Activated CD4-positive, alpha-beta T cell treated with anti-CD3 and anti-CD28 coated beads for 36 hours (primary cell): Measurements from ENCODE around the gene GLCE. TPM values are rescaled to one million over a fixed set of nuclear protein-coding genes. Genes with fewer than 3 reads are reported as not detected.
A peak's percentile ranks its signal among the peaks of the same experiment; 100 is the strongest.
"Not testable (repeated sequence)": the region's sequence is repeated elsewhere in the genome, so short reads cannot be mapped to it uniquely, and the experiment has no call there.

Experiments used
- ATAC-seq: fragments of 200-7000 bp; cut with Tn5 transposase; one replicate; pipeline ENCODE4 v1.10.0; 2021; ENCODE audit warnings: mild to moderate bottlenecking, moderate library complexity
- CTCF ChIA-PET: fragments of 350-600 bp; sonication (Branson Sonifier 250); formaldehyde crosslinking; loops from one replicate; lab custom pipeline; 2021; ENCODE audit warnings: antibody characterized with exemption; lab: Charles Lee
- POLR2A ChIA-PET: fragments of 350-600 bp; sonication (Branson Sonifier 250); formaldehyde crosslinking; loops from one replicate; lab custom pipeline; 2021; ENCODE audit warnings: antibody characterized with exemption, inconsistent platforms; lab: Charles Lee
- DNase-seq: peaks from one replicate; pipeline ENCODE4 v3.0.0-alpha.2; 2020
- H3K27ac Mint-ChIP-seq: one replicate; pipeline ENCODE4 v1.8.0; 2021; ENCODE audit warnings: mixed read lengths
- H3K27me3 Mint-ChIP-seq: one replicate; pipeline ENCODE4 v1.8.0; 2021; ENCODE audit warnings: mixed read lengths
- H3K36me3 Mint-ChIP-seq: one replicate; pipeline ENCODE4 v1.8.0; 2021; ENCODE audit warnings: low read depth, mixed read lengths
- H3K4me1 Mint-ChIP-seq: one replicate; pipeline ENCODE4 v1.8.0; 2021; ENCODE audit warnings: mixed read lengths
- H3K4me3 Mint-ChIP-seq: one replicate; pipeline ENCODE4 v1.8.0; 2021; ENCODE audit warnings: mild to moderate bottlenecking, moderate library complexity, mixed read lengths
- H3K9me3 Mint-ChIP-seq: one replicate; pipeline ENCODE4 v1.8.0; 2021; ENCODE audit warnings: low read depth, mixed read lengths
- intact Hi-C, 2 experiments: fragments of 100-400 bp; cut with DNase I in 1 of 2; cut with micrococcal nuclease in 1 of 2; formaldehyde crosslinking; loops; one replicate each; pipeline versions ENCODE4 v1.14.2 to v1.15.1; 2022 to 2024; cut with DNase I, micrococcal nuclease
- total RNA-seq, 2 experiments: library from RNA; stranded (reverse); gene quantifications; one replicate each; pipeline ENCODE4 v1.2.3, GENCODE V29; 2021

GLCE gene
- total RNA-seq, 2 experiments from 2014 or later, result 3.6 to 4.2 TPM

GRCh38 chr15:69150841-69151240 is 9.6 kb upstream of the GLCE start:
- intact Hi-C loops, result no loop called here
- ChIA-PET POLR2A (no interaction called here), CTCF (no interaction called here)
- no peaks in the 10 kb centered on the region for H3K9me3 Mint-ChIP-seq
- no peaks in the 10 kb centered on the region for H3K36me3 Mint-ChIP-seq
- no peak for ATAC-seq
- DNase-seq, result no peak
- H3K27me3 Mint-ChIP-seq, result peaks cover 42% of the 10 kb centered on the region
- no peak overlapping the region for H3K4me3 Mint-ChIP-seq
- H3K27ac Mint-ChIP-seq, result no peak overlapping the region
- no peaks in the 10 kb centered on the region for H3K4me1 Mint-ChIP-seq

GRCh38 chr15:69153046-69153445 is 7.4 kb upstream of the GLCE start:
- H3K27me3 Mint-ChIP-seq, result peaks cover 30% of the 10 kb centered on the region
- DNase-seq, result no peak
- H3K36me3 Mint-ChIP-seq, result no peaks in the 10 kb centered on the region
- H3K4me3 Mint-ChIP-seq, result no peak overlapping the region
- POLR2A ChIA-PET, result no interaction called here
- H3K27ac Mint-ChIP-seq, result no peak overlapping the region
- CTCF ChIA-PET, result no interaction called here
- no peaks in the 10 kb centered on the region for H3K9me3 Mint-ChIP-seq
- ATAC-seq, result no peak
- intact Hi-C loops, result no loop called here
- no peaks in the 10 kb centered on the region for H3K4me1 Mint-ChIP-seq

GRCh38 chr15:69153587-69153986 is 6.8 kb upstream of the GLCE start:
- intact Hi-C loops, H3K36me3 Mint-ChIP-seq, POLR2A ChIA-PET, DNase-seq, ATAC-seq, H3K4me3 Mint-ChIP-seq, H3K4me1 Mint-ChIP-seq, H3K9me3 Mint-ChIP-seq, H3K27ac Mint-ChIP-seq, CTCF ChIA-PET: not testable (repeated sequence)
- peaks cover 25% of the 10 kb centered on the region for H3K27me3 Mint-ChIP-seq

- H3K27me3 Mint-ChIP-seq, result peaks cover 23% of the 10 kb centered on the region
- H3K27ac Mint-ChIP-seq, result no peak overlapping the region
- ATAC-seq (no peak), DNase-seq (no peak)
- no peak overlapping the region for H3K4me3 Mint-ChIP-seq
- ChIA-PET CTCF (no interaction called here), POLR2A (no interaction called here)
- H3K9me3 Mint-ChIP-seq, result no peaks in the 10 kb centered on the region
- H3K4me1 Mint-ChIP-seq, result peaks cover under 1% of the 10 kb centered on the region
- intact Hi-C loops, result no loop called here
- no peaks in the 10 kb centered on the region for H3K36me3 Mint-ChIP-seq
Observed at GRCh38 chr15:69154078-69154477, 6.4 kb upstream of the GLCE start.

- no peaks in the 10 kb centered on the region for H3K36me3 Mint-ChIP-seq
- H3K4me3 Mint-ChIP-seq, result no peak overlapping the region
- ATAC-seq (no peak), DNase-seq (no peak)
- no peak overlapping the region for H3K27ac Mint-ChIP-seq
- H3K4me1 Mint-ChIP-seq, result peaks cover 2% of the 10 kb centered on the region
- ChIA-PET POLR2A (no interaction called here), CTCF (no interaction called here)
- peaks cover 20% of the 10 kb centered on the region for H3K27me3 Mint-ChIP-seq
- intact Hi-C loops, result no loop called here
- no peaks in the 10 kb centered on the region for H3K9me3 Mint-ChIP-seq
Observed at GRCh38 chr15:69154684-69155083, 5.8 kb upstream of the GLCE start.

GRCh38 chr15:69156736-69157381 is 3.6 kb upstream of the GLCE start:
- no peak for ATAC-seq
- intact Hi-C loops, result no loop called here
- CTCF ChIA-PET, result interaction anchor here (1.3 kb wide), 2 partner anchors 11 to 51 kb away, joined by 3 to 4 read pairs; no protein-coding TSS in a partner anchor
- peaks cover 9% of the 10 kb centered on the region for H3K27me3 Mint-ChIP-seq
- DNase-seq, result no peak
- POLR2A ChIA-PET, result no interaction called here
- no peak overlapping the region for H3K27ac Mint-ChIP-seq
- no peaks in the 10 kb centered on the region for H3K36me3 Mint-ChIP-seq
- no peak overlapping the region for H3K4me3 Mint-ChIP-seq
- H3K4me1 Mint-ChIP-seq, result peaks cover 9% of the 10 kb centered on the region
- H3K9me3 Mint-ChIP-seq, result no peaks in the 10 kb centered on the region

- Mint-ChIP-seq H3K9me3 (no peaks in the 10 kb centered on the region), H3K27ac (no peak overlapping the region), H3K27me3 (peaks cover 7% of the 10 kb centered on the region), H3K4me3 (no peak overlapping the region), H3K36me3 (no peaks in the 10 kb centered on the region), H3K4me1 (peaks cover 12% of the 10 kb centered on the region)
- DNase-seq, result no peak
- intact Hi-C loops, result no loop called here
- CTCF ChIA-PET, result interaction anchor here (0.7 kb wide), 1 partner anchor 304 kb away, joined by 4 read pairs; no protein-coding TSS in a partner anchor
- ATAC-seq, result no peak
- POLR2A ChIA-PET, result no interaction called here
Observed at GRCh38 chr15:69158201-69158842, 2.1 kb upstream of the GLCE start.

GRCh38 chr15:69158843-69159240 is 1.6 kb upstream of the GLCE start:
- H3K4me1 Mint-ChIP-seq, result peaks cover 12% of the 10 kb centered on the region
- no peak for ATAC-seq
- DNase-seq, result no peak
- H3K27ac Mint-ChIP-seq, result no peak overlapping the region
- no peaks in the 10 kb centered on the region for H3K9me3 Mint-ChIP-seq
- no peaks in the 10 kb centered on the region for H3K36me3 Mint-ChIP-seq
- H3K4me3 Mint-ChIP-seq, result peak overlapping the region; percentile 13
- H3K27me3 Mint-ChIP-seq, result peaks cover 5% of the 10 kb centered on the region
- CTCF ChIA-PET, result interaction anchor here (0.7 kb wide), 1 partner anchor 303 kb away, joined by 4 read pairs; no protein-coding TSS in a partner anchor
- POLR2A ChIA-PET, result no interaction called here
- intact Hi-C loops, result no loop called here

GRCh38 chr15:69159805-69160140 is 662 bp upstream of the GLCE start:
- H3K4me3 Mint-ChIP-seq, result peak overlapping the region; percentile 90
- ATAC-seq (no peak), DNase-seq (no peak)
- peaks cover 12% of the 10 kb centered on the region for H3K4me1 Mint-ChIP-seq
- peak overlapping the region; percentile 42 for H3K27ac Mint-ChIP-seq
- CTCF ChIA-PET, result no interaction called here
- H3K36me3 Mint-ChIP-seq, result no peaks in the 10 kb centered on the region
- POLR2A ChIA-PET, result interaction anchor here (1.3 kb wide), 1 partner anchor 303 kb away, joined by 4 read pairs; no protein-coding TSS in a partner anchor
- intact Hi-C loops, result loop anchor here (1.0 to 10.0 kb wide), 12 partner anchors 99 to 1105 kb away; partner anchors contain the start of genes KIF23 (in 2 of the 2), RPLP1 (in 2 of the 2), FEM1B (in 1 of the 2) and PAQR5 (in 1 of the 2)
- no peaks in the 10 kb centered on the region for H3K9me3 Mint-ChIP-seq
- H3K27me3 Mint-ChIP-seq, result peaks cover 1% of the 10 kb centered on the region

- peak; percentile 42 for DNase-seq
- peak overlapping the region; percentile 84 for H3K27ac Mint-ChIP-seq
- H3K9me3 Mint-ChIP-seq, result no peaks in the 10 kb centered on the region
- H3K4me3 Mint-ChIP-seq, result peak overlapping the region; percentile 90
- ChIA-PET CTCF (interaction anchor here (0.6 to 0.8 kb wide), 2 partner anchors 162 to 180 kb away, joined by 3 read pairs; no protein-coding TSS in a partner anchor), POLR2A (interaction anchor here (0.5 to 0.9 kb wide), 2 partner anchors 253 to 291 kb away, joined by 3 read pairs; partner anchors contain the start of genes KIF23 and RPLP1)
- intact Hi-C loops, result loop anchor here (2.0 to 10.0 kb wide), 9 partner anchors 100 to 1106 kb away; partner anchors contain the start of genes FEM1B (in 1 of the 2), KIF23 (in 1 of the 2), PAQR5 (in 1 of the 2) and PIAS1 (in 1 of the 2)
- peaks cover 16% of the 10 kb centered on the region for H3K4me1 Mint-ChIP-seq
- H3K36me3 Mint-ChIP-seq, result no peaks in the 10 kb centered on the region
- no peak for ATAC-seq
- no peaks in the 10 kb centered on the region for H3K27me3 Mint-ChIP-seq
Observed at GRCh38 chr15:69161079-69161877, 843 bp downstream of the GLCE start.

- no peaks in the 10 kb centered on the region for H3K9me3 Mint-ChIP-seq
- peaks cover 16% of the 10 kb centered on the region for H3K4me1 Mint-ChIP-seq
- no peaks in the 10 kb centered on the region for H3K36me3 Mint-ChIP-seq
- peak overlapping the region; percentile 34 for H3K27ac Mint-ChIP-seq
- no peak for ATAC-seq
- H3K27me3 Mint-ChIP-seq, result no peaks in the 10 kb centered on the region
- peak overlapping the region; percentile 90 for H3K4me3 Mint-ChIP-seq
- intact Hi-C loops, result loop anchor here (2.0 to 10.0 kb wide), 9 partner anchors 101 to 1107 kb away; partner anchors contain the start of genes FEM1B (in 1 of the 2), KIF23 (in 1 of the 2), PAQR5 (in 1 of the 2) and PIAS1 (in 1 of the 2)
- CTCF ChIA-PET, result interaction anchor here (0.6 to 0.8 kb wide), 2 partner anchors 161 to 180 kb away, joined by 3 read pairs; no protein-coding TSS in a partner anchor
- POLR2A ChIA-PET, result interaction anchor here (0.5 kb wide), 1 partner anchor 252 kb away, joined by 3 read pairs; the partner anchor contains the start of gene KIF23
- no peak for DNase-seq
Observed at GRCh38 chr15:69161878-69162213, 1.4 kb downstream of the GLCE start.
